Psoas muscle (tissue), 8 donors: Measurements from ENCODE around the gene PSEN2. TPM values are rescaled to one million over a fixed set of nuclear protein-coding genes. Genes with fewer than 3 reads are reported as not detected.

Source experiments
- ATAC-seq, 4 donors: fragments of 200-7000 bp; cut with Tn5 transposase; one replicate each; pipeline ENCODE4 v1.9.1; 2020; ENCODE audit warnings: moderate library complexity in 3 of 4, mild to moderate bottlenecking in 2 of 4
- DNase-seq, 2 donors: peaks; one replicate each; pipeline ENCODE4 v3.0.0-alpha.2; 2020
- H3K27ac ChIP-seq: fragments of 200-600 bp; one replicate; pipeline ENCODE4 v1.8.0; 2022
- H3K27me3 ChIP-seq, 3 donors: fragments of 200-600 bp in 1 of 3; one replicate each; pipeline versions ENCODE4 v1.6.1 to v1.8.0; 2013 to 2022; ENCODE audit warnings: low read length in 2 of 3, mild to moderate bottlenecking in 2 of 3, moderate library complexity in 1 of 3; ENCODE audit not compliant: insufficient read depth in 3 of 3
- H3K36me3 ChIP-seq, 2 donors: fragments of 200-600 bp in 1 of 2; one replicate each; pipeline versions ENCODE4 v1.6.1 to v1.8.0; 2013 to 2022; ENCODE audit warnings: low read depth in 1 of 2, mild to moderate bottlenecking in 1 of 2, moderate library complexity in 1 of 2; ENCODE audit not compliant: insufficient read depth in 1 of 2
- H3K4me1 ChIP-seq: fragments of 200-600 bp; one replicate; pipeline ENCODE4 v1.8.0; 2022
- H3K4me3 ChIP-seq: fragments of 200-600 bp; one replicate; pipeline ENCODE4 v1.8.0; 2022; ENCODE audit warnings: mild to moderate bottlenecking
- H3K9me3 ChIP-seq: fragments of 200-600 bp; one replicate; pipeline ENCODE4 v1.8.0; 2022
- CTCF ChIP-seq: fragments of 200-600 bp; IDR thresholded peaks from one replicate; pipeline ENCODE4 v1.8.0; 2022; ENCODE audit warnings: antibody characterized with exemption
- WGBS, 3 donors: extraction: QIAGEN DNeasy Blood & Tissue Kit; methylation state at CpG; one replicate each; pipeline versions ENCODE4 v1.1.6 to v1.1.7; 2013; 5-methylcytosine and 5-hydroxymethylcytosine counted together
- intact Hi-C, 2 donors: fragments of 100-400 bp; cut with DNase I; formaldehyde crosslinking; loops; one replicate each; pipeline versions ENCODE4 v1.11.0 to v1.14.2; 2022
- polyA plus RNA-seq, 3 donors: library from polyadenylated mRNA; stranded (reverse); fragments of 200-250 nt; gene quantifications; one replicate each; pipeline ENCODE4 v1.2.3, GENCODE V29; 2013
- total RNA-seq, 4 donors: library from RNA; stranded (reverse); fragmentation: NEBNext Ultra II Directional in 2 of 4; extraction: Animal tissue kit (Norgen Biotek cat#: 25700) in 2 of 4; gene quantifications; one replicate each; pipeline versions ENCODE4 v1.2.1 to v1.2.4, GENCODE V29; 2021 to 2023
- donor health status: healthy with polysubstance abuse.
- donor health status: DM: no; HTN: no; CAD: no; lungs with moderate emphysema.
- donor health status: Bipolar disorder and iron deficiency.
- donor health status: healthy.
- donor health status: DM: yes; HTN: yes; CAD: no.
- donor health status: DM: no; HTN: no; CAD: no.
- donor health status: DM: no; HTN: no; CAD: no.
- donor health status: DM: yes; HTN: yes; CAD: no.

Gene PSEN2
- total and polyA plus RNA-seq, 7 donors: 15.5 to 31.5 (median 26.9) TPM

- intact Hi-C loops: no loop called here
- TF ChIP-seq CTCF: no peak
- no peak for ATAC-seq
- Histone ChIP-seq H3K4me3 (no peak overlapping the region), H3K9me3 (no peaks in the 10 kb centered on the region), H3K27ac (no peak overlapping the region), H3K36me3 (peaks cover 0 to 69% of the 10 kb centered on the region in 2 donors), H3K4me1 (peaks cover 6% of the 10 kb centered on the region), H3K27me3 (no peaks in the 10 kb centered on the region)
- DNase-seq: no peak
- WGBS, 3 donors: 94 to 95% (median 94%) methylated on average over 15 of the region's 15 CpGs
Observed at GRCh38 chr1:226881515-226882185, 11.2 kb downstream of the PSEN2 start.

GRCh38 chr1:226882187-226882586 is 11.8 kb downstream of the PSEN2 start:
- TF ChIP-seq CTCF: no peak
- no peak overlapping the region for H3K4me3 ChIP-seq
- H3K27ac ChIP-seq: no peak overlapping the region
- WGBS, 3 donors: 51 to 52% (median 52%) methylated on average over 5 of the region's 5 CpGs
- intact Hi-C loops: no loop called here
- no peak for ATAC-seq
- H3K4me1 ChIP-seq: peaks cover 6% of the 10 kb centered on the region
- H3K9me3 ChIP-seq: no peaks in the 10 kb centered on the region
- no peaks in the 10 kb centered on the region for H3K27me3 ChIP-seq
- H3K36me3 ChIP-seq: peaks cover 0 to 67% of the 10 kb centered on the region in 2 donors
- no peak for DNase-seq

- no peaks in the 10 kb centered on the region for H3K27me3 ChIP-seq
- H3K4me3 ChIP-seq: no peak overlapping the region
- H3K27ac ChIP-seq: no peak overlapping the region
- H3K9me3 ChIP-seq: no peaks in the 10 kb centered on the region
- H3K36me3 ChIP-seq: peaks cover 0 to 67% of the 10 kb centered on the region in 2 donors
- intact Hi-C loops: no loop called here
- H3K4me1 ChIP-seq: peaks cover 6% of the 10 kb centered on the region
- TF ChIP-seq CTCF: no peak
- DNase-seq (no peak), ATAC-seq (peak in 3 of 4 donors; percentile 29 to 32 (median 29))
- 32 to 54% (median 47%) methylated on average over 9 of the region's 9 CpGs for WGBS, 3 donors
Observed at GRCh38 chr1:226882631-226883409, 12.4 kb downstream of the PSEN2 start.

- WGBS, 3 donors: 92 to 95% (median 93%) methylated on average over 16 of the region's 16 CpGs
- H3K4me1 ChIP-seq: peaks cover 6% of the 10 kb centered on the region
Observed at GRCh38 chr1:226883630-226884029, 13.2 kb downstream of the PSEN2 start.

More at GRCh38 chr1:226883630-226884029, 13.2 kb downstream of the PSEN2 start:
- Histone ChIP-seq H3K9me3 (no peaks in the 10 kb centered on the region), H3K4me3 (no peak overlapping the region), H3K27ac (no peak overlapping the region), H3K27me3 (no peaks in the 10 kb centered on the region), H3K36me3 (peaks cover 0 to 67% of the 10 kb centered on the region in 2 donors)
- ATAC-seq: no peak
- no peak for DNase-seq
- intact Hi-C loops: no loop called here
- no peak for TF ChIP-seq CTCF
